Progenitor cell of endocrine pancreas (in vitro differentiated cells): Measurements from ENCODE around the gene ACOXL. TPM values are rescaled to one million over a fixed set of nuclear protein-coding genes. Genes with fewer than 3 reads are reported as not detected.

Experiments
- DNase-seq: peaks from one replicate; pipeline ENCODE4 v3.0.0; 2021; ENCODE audit warnings: low spot score; ENCODE audit not compliant: unreplicated experiment
- H3K27ac Mint-ChIP-seq: 2 replicates; pipeline ENCODE4 v1.8.0; 2021; ENCODE audit warnings: mild to moderate bottlenecking, moderate library complexity, mixed read lengths
- H3K27me3 Mint-ChIP-seq: 2 replicates; pipeline ENCODE4 v1.8.0; 2021; ENCODE audit warnings: mixed read lengths
- H3K36me3 Mint-ChIP-seq: 2 replicates; pipeline ENCODE4 v1.8.0; 2022; ENCODE audit warnings: mixed read lengths; ENCODE audit not compliant: insufficient read depth
- H3K4me1 Mint-ChIP-seq: 2 replicates; pipeline ENCODE4 v1.8.0; 2021; ENCODE audit warnings: low read depth, mixed read lengths
- H3K4me3 Mint-ChIP-seq: 2 replicates; pipeline ENCODE4 v1.8.0; 2021; ENCODE audit warnings: low read depth, mild to moderate bottlenecking, moderate library complexity, mixed read lengths
- H3K9me3 Mint-ChIP-seq: 2 replicates; pipeline ENCODE4 v1.8.0; 2021; ENCODE audit warnings: low read depth, mixed read lengths
- CTCF ChIP-seq: fragments of 200-600 bp; sonication (generic); IDR thresholded peaks from one replicate; pipeline ENCODE4 v1.5.0; 2021; ENCODE audit warnings: antibody characterized with exemption, mild to moderate bottlenecking; ENCODE audit not compliant: unreplicated experiment
- total RNA-seq: library from RNA; stranded (reverse); gene quantifications from 2 replicates; pipeline ENCODE4 v1.2.1, GENCODE V29; 2021

ACOXL gene
- total RNA-seq, 1 donor from 2014 or later: 0.19 TPM

DNA sequence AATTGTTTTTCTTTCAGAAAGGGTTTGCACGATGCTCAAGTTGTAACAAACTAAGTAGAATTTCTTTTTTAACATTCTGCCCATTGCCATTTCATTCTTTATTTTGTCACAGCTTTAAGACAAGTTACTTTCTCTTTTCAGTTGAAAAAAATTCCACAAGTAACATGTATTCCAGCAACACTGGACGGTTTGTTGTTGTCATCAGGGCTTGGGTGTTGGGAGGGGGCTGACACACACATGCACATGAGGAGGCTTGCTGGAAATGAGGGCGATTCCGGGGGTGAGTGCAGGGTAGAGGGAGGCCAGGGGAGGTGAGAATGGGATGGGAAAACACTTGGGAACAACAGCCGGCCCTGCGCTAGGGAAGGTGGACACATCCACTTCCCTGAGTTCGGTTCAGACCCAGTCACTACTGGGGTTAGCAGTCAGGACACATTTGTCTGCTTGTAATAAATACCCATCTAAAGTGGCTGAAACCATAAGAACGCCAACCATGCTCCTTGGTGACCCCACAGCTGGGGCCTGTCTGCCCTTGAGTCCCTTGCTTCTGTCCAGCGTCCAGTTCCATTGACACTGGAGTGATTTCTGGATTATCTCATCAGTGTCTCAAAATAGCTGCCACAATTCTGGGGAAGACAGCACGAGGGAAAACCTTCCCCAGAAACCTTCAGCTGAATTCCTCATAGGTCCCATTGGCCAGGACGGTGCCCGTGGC, 246.5 kb downstream of the ACOXL start:
- H3K27ac Mint-ChIP-seq: no peak overlapping the region
- no peak overlapping the region for H3K4me3 Mint-ChIP-seq
- H3K4me1 Mint-ChIP-seq: no peaks in the 10 kb centered on the region
- H3K27me3 Mint-ChIP-seq: peaks cover 4% of the 10 kb centered on the region
- no peak for DNase-seq
- TF ChIP-seq CTCF: no peak
- H3K9me3 Mint-ChIP-seq: no peaks in the 10 kb centered on the region
- no peaks in the 10 kb centered on the region for H3K36me3 Mint-ChIP-seq

- Mint-ChIP-seq H3K27ac (no peak overlapping the region), H3K36me3 (no peaks in the 10 kb centered on the region), H3K4me3 (no peak overlapping the region), H3K4me1 (no peaks in the 10 kb centered on the region), H3K9me3 (no peaks in the 10 kb centered on the region), H3K27me3 (peaks cover 4% of the 10 kb centered on the region)
- TF ChIP-seq CTCF: no peak
- DNase-seq: no peak
Measured at GRCh38 chr2:110979471-110980338, 247.3 kb downstream of the ACOXL start.

GRCh38 chr2:110980339-110981062, 248.1 kb downstream of the ACOXL start:
- H3K27ac Mint-ChIP-seq: no peak overlapping the region
- H3K36me3 Mint-ChIP-seq: no peaks in the 10 kb centered on the region
- no peak for TF ChIP-seq CTCF
- DNase-seq: no peak
- H3K4me3 Mint-ChIP-seq: no peak overlapping the region
- H3K27me3 Mint-ChIP-seq: peaks cover 4% of the 10 kb centered on the region
- H3K9me3 Mint-ChIP-seq: no peaks in the 10 kb centered on the region
- no peaks in the 10 kb centered on the region for H3K4me1 Mint-ChIP-seq

DNA sequence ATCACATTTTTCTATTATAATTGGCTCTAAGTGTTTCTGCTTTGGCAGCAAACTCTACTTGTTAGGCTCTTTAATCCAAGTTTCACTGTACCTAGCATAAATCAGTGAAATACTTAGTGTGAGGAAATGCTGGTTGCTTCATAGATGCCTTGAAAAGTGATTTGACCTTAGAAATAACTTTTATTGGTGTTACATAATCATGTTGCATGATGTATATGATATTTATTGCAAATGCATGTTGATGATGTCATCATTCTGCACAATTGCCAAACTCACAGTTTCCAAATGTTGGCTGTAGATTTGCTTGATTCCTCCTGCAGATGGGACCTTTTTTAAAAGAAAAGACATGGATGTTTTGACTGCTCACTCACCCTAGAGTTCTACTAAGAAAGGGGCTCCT, 250.8 kb downstream of the ACOXL start:
- no peaks in the 10 kb centered on the region for H3K36me3 Mint-ChIP-seq
- H3K4me1 Mint-ChIP-seq: no peaks in the 10 kb centered on the region
- no peak for DNase-seq
- H3K4me3 Mint-ChIP-seq: no peak overlapping the region
- H3K27ac Mint-ChIP-seq: no peak overlapping the region
- no peaks in the 10 kb centered on the region for H3K27me3 Mint-ChIP-seq
- H3K9me3 Mint-ChIP-seq: no peaks in the 10 kb centered on the region
- no peak for TF ChIP-seq CTCF
